HAP-1 (cell line): ENCODE measurements around the gene ABCA4.
"Not testable (repeated sequence)": the region's sequence is repeated elsewhere in the genome, so short reads cannot be mapped to it uniquely, and the experiment has no call there.

Source experiments
- DNase-seq, 2 experiments: peaks; one replicate each; pipeline ENCODE4 v3.0.0-alpha.2; 2016 to 2020; ENCODE audit warnings: low spot score in 2 of 2
- H3K27me3 ChIP-seq: fragments of 250-450 bp; sonication (Bioruptor Pico); 2 replicates; pipeline ENCODE4 v1.5.1; 2020; ENCODE audit warnings: low read depth, mild to moderate bottlenecking, moderate library complexity
- H3K36me3 ChIP-seq: fragments of 250-450 bp; sonication (Bioruptor Pico); replicated peaks from 2 replicates; pipeline ENCODE4 v1.5.1; 2020; ENCODE audit warnings: mild to moderate bottlenecking
- H3K4me1 ChIP-seq: fragments of 250-450 bp; sonication (Bioruptor Pico); 2 replicates; pipeline ENCODE4 v1.5.1; 2020; ENCODE audit warnings: mild to moderate bottlenecking
- H3K4me3 ChIP-seq: fragments of 250-450 bp; sonication (Bioruptor Pico); 2 replicates; pipeline ENCODE4 v1.5.1; 2020; ENCODE audit warnings: mild to moderate bottlenecking, moderate library complexity
- H3K9me3 ChIP-seq: fragments of 250-450 bp; sonication (Bioruptor Pico); 2 replicates; pipeline ENCODE4 v1.5.1; 2020; ENCODE audit warnings: mild to moderate bottlenecking, moderate library complexity
- in situ Hi-C: fragments of 300-500 bp; cut with MboI; formaldehyde crosslinking; loops from 3 replicates; pipeline ENCODE4 v1.14.3; 2020; ENCODE audit warnings: low sequenced_read_pairs, inconsistent platforms, mixed read lengths

The ABCA4 gene

GRCh38 chr1:94120991-94121390 lies at the start of gene ABCA4:
TSS of gene ABCA4 (minus strand) at chr1:94121148. CDS start at chr1:94121045, 103 bp downstream.
- H3K4me3 ChIP-seq, result no peak within 1 kb of the TSS
- no peaks in the 10 kb centered on the region for H3K27me3 ChIP-seq
- no peaks in the 10 kb centered on the region for H3K36me3 ChIP-seq
- H3K4me1 ChIP-seq, result peaks cover 11% of the 10 kb centered on the region
- in situ Hi-C loops, result no loop called here
- DNase-seq, result peak; percentile 20 to 29
- no peaks in the 10 kb centered on the region for H3K9me3 ChIP-seq

GRCh38 chr1:94169126-94169525 lies 48.2 kb upstream of the ABCA4 start:
- DNase-seq, result no peak
- no peaks in the 10 kb centered on the region for H3K4me1 ChIP-seq
- peaks cover 9% of the 10 kb centered on the region; the same call in 1 of the 2 replicates for H3K27me3 ChIP-seq
- H3K9me3 ChIP-seq, result no peaks in the 10 kb centered on the region
- H3K36me3 ChIP-seq, result no peaks in the 10 kb centered on the region
- H3K4me3 ChIP-seq, result no peak overlapping the region
- in situ Hi-C loops, result no loop called here

- no peaks in the 10 kb centered on the region for H3K36me3 ChIP-seq
- H3K27me3 ChIP-seq, result no peaks in the 10 kb centered on the region
- no peaks in the 10 kb centered on the region for H3K4me1 ChIP-seq
- no peak for DNase-seq
- no peak overlapping the region for H3K4me3 ChIP-seq
- no peaks in the 10 kb centered on the region for H3K9me3 ChIP-seq
- in situ Hi-C loops, result no loop called here
These were observed 44.9 kb upstream of the ABCA4 start for GRCh38 chr1:94165843-94166242.

DNA sequence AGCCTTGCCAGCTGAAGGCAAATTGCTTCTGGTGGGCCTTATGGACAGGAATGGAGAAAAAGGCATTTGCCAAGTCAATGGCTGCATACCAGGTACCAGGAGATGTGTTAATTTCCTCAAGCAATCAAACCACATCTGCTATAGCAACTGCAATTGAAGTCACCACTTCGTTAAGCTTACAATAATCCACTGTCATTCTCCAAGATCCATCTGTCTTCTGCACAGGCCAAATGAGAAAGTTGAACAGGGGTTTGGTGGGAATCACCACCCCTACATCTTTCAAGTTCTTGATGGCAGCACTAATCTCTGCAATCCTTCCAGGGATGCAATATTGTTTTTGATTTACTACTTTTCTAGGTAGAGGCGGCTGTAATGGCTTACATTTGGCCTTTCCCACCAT lies 43.9 kb upstream of the ABCA4 start:
- H3K27me3 ChIP-seq, H3K4me3 ChIP-seq, in situ Hi-C loops, H3K36me3 ChIP-seq, DNase-seq, H3K9me3 ChIP-seq, H3K4me1 ChIP-seq: not testable (repeated sequence)

- H3K4me3 ChIP-seq, H3K27me3 ChIP-seq, H3K36me3 ChIP-seq, H3K9me3 ChIP-seq, H3K4me1 ChIP-seq, in situ Hi-C loops, DNase-seq: not testable (repeated sequence)
These were observed 43.2 kb upstream of the ABCA4 start for GRCh38 chr1:94164121-94164520.

GRCh38 chr1:94163249-94163648 lies 42.3 kb upstream of the ABCA4 start:
- H3K9me3 ChIP-seq, H3K36me3 ChIP-seq, H3K27me3 ChIP-seq, DNase-seq, H3K4me1 ChIP-seq, H3K4me3 ChIP-seq, in situ Hi-C loops: not testable (repeated sequence)

DNA sequence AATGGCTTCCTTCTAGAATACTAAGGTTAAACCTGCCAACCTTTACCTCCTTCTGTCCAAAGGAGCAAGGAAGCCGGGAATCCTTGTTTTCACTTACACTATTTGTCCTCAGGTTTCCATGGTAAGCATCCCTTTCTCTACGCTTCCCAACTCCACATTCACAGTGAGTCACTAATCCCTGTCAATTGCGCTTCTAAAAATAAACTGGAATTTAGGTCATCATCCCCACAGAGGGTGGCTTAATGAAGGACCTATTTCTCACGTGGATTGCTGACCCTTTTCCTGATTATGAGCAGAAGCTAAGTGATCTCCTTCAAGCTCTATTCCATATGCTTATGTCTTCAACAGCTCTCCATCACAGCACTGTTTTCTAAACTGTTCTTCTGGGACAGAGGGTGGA lies 39.9 kb upstream of the ABCA4 start:
- H3K4me3 ChIP-seq, result no peak overlapping the region
- no peaks in the 10 kb centered on the region for H3K4me1 ChIP-seq
- H3K36me3 ChIP-seq, result no peaks in the 10 kb centered on the region
- DNase-seq, result peak in 1 of 2 experiments; percentile 16
- H3K27me3 ChIP-seq, result peaks cover 8% of the 10 kb centered on the region
- no peaks in the 10 kb centered on the region for H3K9me3 ChIP-seq
- in situ Hi-C loops, result no loop called here

- in situ Hi-C loops, result no loop called here
- no peak overlapping the region for H3K4me3 ChIP-seq
- H3K4me1 ChIP-seq, result no peaks in the 10 kb centered on the region
- H3K36me3 ChIP-seq, result no peaks in the 10 kb centered on the region
- H3K27me3 ChIP-seq, result peaks cover 8% of the 10 kb centered on the region
- H3K9me3 ChIP-seq, result no peaks in the 10 kb centered on the region
- DNase-seq, result no peak
These were observed 35.2 kb upstream of the ABCA4 start for GRCh38 chr1:94156096-94156625.

GRCh38 chr1:94154989-94155388 lies 34.0 kb upstream of the ABCA4 start:
- Histone ChIP-seq H3K27me3 (peaks cover 2% of the 10 kb centered on the region), H3K4me1 (peaks cover under 1% of the 10 kb centered on the region), H3K4me3 (no peak overlapping the region), H3K9me3 (no peaks in the 10 kb centered on the region), H3K36me3 (no peaks in the 10 kb centered on the region)
- in situ Hi-C loops, result no loop called here
- DNase-seq, result no peak

DNA sequence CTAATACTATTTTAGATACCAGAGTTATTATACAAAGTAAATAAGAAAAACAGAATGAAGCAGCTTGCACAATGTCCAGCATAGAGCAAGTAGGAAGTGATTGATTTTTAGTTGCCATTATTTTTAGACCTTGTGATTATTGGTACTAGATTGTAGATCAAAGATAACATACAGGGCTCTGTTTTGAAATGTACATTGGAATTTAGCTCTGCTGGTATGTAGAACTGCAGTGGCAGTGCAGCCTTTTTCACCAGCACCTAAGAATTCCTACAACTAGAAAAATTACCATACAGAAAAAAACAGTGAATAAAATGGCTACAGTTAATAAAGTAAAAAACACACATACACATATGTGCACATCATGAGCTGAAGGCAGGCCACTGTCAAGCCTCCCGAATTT lies 32.2 kb upstream of the ABCA4 start:
- H3K4me1 ChIP-seq, result peaks cover 11% of the 10 kb centered on the region
- no peaks in the 10 kb centered on the region for H3K36me3 ChIP-seq
- peaks cover 2% of the 10 kb centered on the region; the same call in 1 of the 2 replicates for H3K27me3 ChIP-seq
- no peak for DNase-seq
- no peak overlapping the region for H3K4me3 ChIP-seq
- no peaks in the 10 kb centered on the region for H3K9me3 ChIP-seq
- in situ Hi-C loops, result no loop called here

DNA sequence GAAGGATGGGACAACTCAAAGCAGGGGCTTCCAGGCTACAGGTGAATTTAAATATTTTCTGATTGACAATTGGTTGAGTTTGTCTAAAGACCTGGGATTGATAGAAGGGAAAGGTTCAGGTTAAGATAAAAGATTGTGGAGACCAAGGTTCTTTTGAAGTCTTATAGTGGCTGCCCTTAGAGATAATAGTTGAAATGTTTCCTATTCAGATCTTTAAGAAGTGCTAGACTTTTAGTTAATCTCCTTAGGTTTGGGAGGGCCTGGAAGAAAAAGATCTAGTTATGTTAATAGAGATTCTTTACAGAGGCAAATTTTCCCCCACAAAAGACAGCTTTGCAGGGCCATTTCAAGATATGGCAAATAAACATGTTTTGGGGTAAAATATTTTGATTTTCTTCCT lies 28.2 kb upstream of the ABCA4 start:
- H3K27me3 ChIP-seq, in situ Hi-C loops, H3K4me3 ChIP-seq, H3K36me3 ChIP-seq, H3K9me3 ChIP-seq: not testable (repeated sequence)
- DNase-seq, result peak in 1 of 2 experiments; percentile 57
- peaks cover 11% of the 10 kb centered on the region for H3K4me1 ChIP-seq

- in situ Hi-C loops, result no loop called here
- no peak for DNase-seq
These were observed 25.3 kb upstream of the ABCA4 start for GRCh38 chr1:94146273-94146672.

GRCh38 chr1:94144836-94145235 lies 23.9 kb upstream of the ABCA4 start:
- Histone ChIP-seq H3K4me3 (no peak overlapping the region), H3K27me3 (no peaks in the 10 kb centered on the region; the same call in 1 of the 2 replicates), H3K9me3 (no peaks in the 10 kb centered on the region), H3K4me1 (peaks cover 9% of the 10 kb centered on the region), H3K36me3 (no peaks in the 10 kb centered on the region)
- DNase-seq, result no peak
- in situ Hi-C loops, result no loop called here

More at GRCh38 chr1:94146273-94146672, 25.3 kb upstream of the ABCA4 start:
- no peaks in the 10 kb centered on the region; the same call in 1 of the 2 replicates for H3K27me3 ChIP-seq
- H3K4me3 ChIP-seq, result no peak overlapping the region
- no peaks in the 10 kb centered on the region for H3K9me3 ChIP-seq
- H3K4me1 ChIP-seq, result peaks cover 11% of the 10 kb centered on the region
- no peaks in the 10 kb centered on the region for H3K36me3 ChIP-seq

GRCh38 chr1:94143809-94144176 lies 22.8 kb upstream of the ABCA4 start:
- no peaks in the 10 kb centered on the region; the same call in 1 of the 2 replicates for H3K27me3 ChIP-seq
- in situ Hi-C loops, result no loop called here
- no peaks in the 10 kb centered on the region for H3K36me3 ChIP-seq
- no peak for DNase-seq
- no peaks in the 10 kb centered on the region for H3K9me3 ChIP-seq
- H3K4me3 ChIP-seq, result no peak overlapping the region
- H3K4me1 ChIP-seq, result no peaks in the 10 kb centered on the region

DNA sequence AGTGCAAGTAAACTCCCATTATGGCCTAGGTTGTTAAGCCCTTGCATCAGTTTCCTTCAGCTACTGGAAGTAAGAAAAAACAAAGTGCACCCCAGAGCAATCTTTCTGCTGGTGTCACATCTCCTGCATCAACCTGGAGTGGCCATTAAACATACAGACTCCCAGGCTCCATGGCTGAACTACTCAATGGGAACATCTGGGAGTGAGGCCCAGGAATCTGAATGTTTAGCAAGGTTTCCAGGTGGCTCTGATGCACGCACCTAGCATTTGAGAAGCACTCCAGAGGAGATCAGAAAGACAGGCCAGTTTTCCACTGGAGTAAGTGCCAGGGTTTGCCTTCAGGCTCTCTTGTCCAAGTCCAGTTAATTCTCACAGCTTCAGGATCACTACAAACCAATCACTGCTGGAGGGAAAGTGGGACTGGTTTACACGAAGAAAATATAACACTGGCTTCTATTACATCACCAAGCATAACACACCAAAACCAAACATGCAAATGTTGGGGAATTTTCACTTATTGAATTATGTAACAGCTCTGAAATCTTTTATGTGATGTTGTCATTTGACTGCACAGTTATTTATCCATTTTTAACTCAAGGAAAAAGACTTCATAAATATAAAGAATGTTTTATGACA lies 22.3 kb upstream of the ABCA4 start:
- in situ Hi-C loops, result no loop called here
- DNase-seq, result no peak
- Histone ChIP-seq H3K36me3 (no peaks in the 10 kb centered on the region), H3K4me1 (no peaks in the 10 kb centered on the region), H3K9me3 (no peaks in the 10 kb centered on the region), H3K4me3 (no peak overlapping the region), H3K27me3 (no peaks in the 10 kb centered on the region; the same call in 1 of the 2 replicates)
